Fibroblast of the conjunctiva (primary cell): Measurements from ENCODE around the gene DIP2C.
"Not testable (repeated sequence)": the region's sequence is repeated elsewhere in the genome, so short reads cannot be mapped to it uniquely, and the experiment has no call there.

Experiments used
- DNase-seq: peaks from one replicate; pipeline ENCODE4 v3.0.0-alpha.2; 2010; ENCODE audit warnings: low read depth

The DIP2C gene

DNA sequence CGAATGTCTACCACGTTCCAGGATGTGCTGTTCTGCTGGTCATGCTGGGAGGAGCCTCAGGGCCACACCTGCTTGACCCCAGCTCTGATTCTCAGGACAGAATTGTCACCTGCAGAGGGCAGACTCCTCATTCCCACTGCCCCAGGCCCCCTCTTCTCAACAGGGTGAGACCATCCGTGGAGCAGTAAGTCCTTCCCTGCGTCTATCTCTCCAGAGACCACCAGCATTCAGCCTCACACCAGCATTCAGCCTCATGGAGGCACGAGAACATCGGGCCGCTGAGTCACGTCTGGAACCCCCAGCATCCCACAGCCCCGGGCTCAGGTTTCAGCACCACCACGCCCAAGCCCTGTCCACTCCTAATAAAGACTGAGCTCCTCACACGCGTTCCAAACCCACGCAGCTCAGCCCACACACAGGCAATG is 273.4 kb downstream of the DIP2C start:
- DNase-seq, result no peak

DNA sequence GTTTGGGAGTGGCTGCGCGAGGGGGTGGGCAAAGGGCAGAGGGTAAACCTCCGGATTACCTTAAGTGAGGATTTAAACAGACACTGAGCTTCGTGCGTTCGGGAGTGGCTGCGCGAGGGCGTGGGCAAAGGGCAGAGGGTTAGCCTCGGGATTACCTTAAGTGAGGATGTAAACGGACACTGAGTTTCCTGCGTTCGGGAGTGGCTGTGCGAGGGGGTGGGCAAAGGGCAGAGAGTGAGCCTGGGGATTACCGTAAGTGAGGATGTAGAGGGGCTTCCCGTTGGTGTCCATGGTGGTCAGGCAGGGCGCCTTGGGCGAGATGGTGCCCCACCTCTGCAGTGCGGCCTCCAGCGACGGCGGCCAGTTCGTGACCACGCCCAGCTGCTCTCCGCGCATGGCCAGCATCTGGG is 275.8 kb downstream of the DIP2C start:
- DNase-seq, result no peak

DNA sequence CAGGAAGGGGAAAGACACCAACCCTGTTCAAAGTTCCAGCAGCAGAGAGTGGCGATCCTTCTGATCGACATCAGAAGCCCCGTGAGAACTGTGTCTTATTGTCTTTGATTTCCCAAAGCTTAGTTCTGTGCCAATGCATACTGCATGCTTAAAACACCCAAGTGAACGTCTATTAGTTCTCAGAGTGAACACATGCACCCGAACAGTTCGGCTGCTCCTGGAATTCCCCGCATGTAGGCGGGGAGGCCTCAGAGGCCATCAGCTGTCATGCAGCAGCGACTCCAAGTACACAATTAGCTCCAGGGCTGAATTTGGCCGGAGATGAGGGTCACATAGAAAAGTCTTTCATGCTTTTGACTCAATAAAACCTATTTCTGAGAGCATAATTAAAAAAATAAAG is 277.4 kb downstream of the DIP2C start:
- DNase-seq, result no peak

DNA sequence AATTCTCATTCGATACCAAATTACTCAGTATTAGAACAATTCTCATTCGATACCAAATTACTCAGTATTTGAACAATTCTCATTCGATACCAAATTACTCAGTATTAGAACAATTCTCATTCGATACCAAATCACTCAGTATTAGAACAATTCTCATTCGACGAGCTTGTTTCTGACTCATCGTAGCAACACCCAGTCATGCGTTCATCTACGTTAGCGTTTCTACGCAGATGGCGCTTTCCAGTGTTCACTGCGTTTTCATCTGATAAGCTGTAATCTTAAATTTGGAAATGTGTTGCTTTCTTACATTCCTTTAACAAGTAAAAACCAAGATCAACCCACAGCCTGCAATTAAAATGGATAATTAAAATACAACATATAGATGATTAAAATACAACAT is 277.9 kb downstream of the DIP2C start:
- no peak for DNase-seq

DNA sequence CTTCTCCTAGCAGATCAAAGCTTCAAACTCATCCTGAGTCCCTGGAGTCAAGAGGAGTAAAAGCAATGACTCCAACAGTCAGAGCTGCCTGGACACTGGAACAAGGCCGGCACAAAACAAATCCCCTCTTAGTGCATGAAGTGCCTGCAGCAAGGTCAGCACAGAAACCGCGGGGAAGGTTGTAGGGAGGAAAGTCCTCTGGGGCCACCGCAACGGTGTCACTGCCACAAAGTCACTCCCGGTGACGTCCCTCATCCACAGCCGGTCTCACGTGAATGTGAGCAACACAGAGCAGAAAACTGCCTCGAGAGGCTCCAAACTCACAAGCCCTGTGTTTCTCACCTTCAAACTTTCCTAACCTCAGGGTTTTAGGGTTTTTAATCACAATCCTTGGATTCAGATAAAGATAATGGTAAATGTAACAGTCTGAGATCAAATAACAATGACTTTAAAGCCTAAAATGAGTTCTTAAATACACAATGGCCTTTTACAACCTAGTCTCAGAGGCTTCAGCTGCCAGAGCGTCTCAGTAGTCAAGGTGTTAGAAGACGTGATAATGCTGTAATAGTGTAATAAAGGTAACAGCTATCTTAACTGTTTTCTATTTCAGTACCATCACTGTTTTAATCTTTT is 279.9 kb downstream of the DIP2C start:
- no peak for DNase-seq

DNA sequence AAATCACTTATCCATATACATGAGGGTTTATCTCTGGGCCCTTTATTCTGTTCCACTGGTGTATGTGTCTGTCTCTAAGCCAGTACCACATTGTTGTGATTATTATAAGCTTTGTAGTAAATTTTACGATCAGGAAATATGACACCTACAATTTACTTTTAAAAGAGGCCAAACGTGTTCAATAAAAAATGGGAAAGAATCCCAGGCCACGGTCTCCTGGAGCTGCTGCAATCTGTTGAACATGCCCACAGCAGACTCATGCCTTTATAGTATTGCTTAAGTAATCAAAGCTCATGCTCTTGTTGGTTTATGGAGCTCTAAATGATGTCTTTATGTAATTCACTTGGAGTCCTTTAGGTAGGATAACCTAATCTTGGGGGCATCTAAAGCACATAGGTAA is 281.2 kb downstream of the DIP2C start:
- no peak for DNase-seq

DNA sequence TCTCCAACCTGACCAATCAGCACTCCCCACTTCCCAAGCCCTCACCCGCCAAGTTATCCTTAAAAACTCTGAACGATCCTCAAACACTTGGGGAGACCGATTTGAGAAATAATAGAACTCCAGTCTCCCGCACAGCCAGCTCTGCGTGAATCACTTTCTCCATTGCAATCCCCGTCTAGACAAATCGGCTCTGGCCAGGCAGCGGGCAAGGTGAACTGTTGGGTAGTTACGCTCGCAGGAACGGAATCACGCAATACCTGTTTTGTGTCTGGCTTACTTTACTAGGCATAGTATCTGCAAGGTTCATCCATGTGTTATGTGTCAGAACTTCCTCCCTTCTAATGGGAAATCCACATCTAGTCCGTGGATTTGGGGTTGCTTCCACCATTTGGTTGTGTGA is 282.5 kb downstream of the DIP2C start:
- no peak for DNase-seq

DNA sequence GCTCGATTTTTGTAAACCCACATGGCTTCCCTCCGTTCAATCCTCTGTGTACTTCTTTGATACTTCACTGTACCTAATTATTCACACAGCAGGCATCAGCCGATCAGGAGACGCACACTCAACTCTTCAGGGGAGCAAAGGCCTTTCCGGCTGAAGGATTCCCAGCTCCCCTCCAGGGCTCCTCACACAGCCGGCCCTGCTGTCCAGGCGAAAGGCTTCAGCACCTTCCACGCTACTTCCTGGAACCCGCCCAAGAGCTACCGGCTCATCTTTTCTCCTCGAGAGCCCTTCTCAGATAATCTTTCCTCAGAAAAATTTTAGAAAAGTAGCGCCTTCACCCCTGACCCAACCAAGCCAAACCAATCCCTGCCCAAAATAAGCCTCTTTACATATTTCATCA is 283.8 kb downstream of the DIP2C start:
- DNase-seq, result no peak

DNA sequence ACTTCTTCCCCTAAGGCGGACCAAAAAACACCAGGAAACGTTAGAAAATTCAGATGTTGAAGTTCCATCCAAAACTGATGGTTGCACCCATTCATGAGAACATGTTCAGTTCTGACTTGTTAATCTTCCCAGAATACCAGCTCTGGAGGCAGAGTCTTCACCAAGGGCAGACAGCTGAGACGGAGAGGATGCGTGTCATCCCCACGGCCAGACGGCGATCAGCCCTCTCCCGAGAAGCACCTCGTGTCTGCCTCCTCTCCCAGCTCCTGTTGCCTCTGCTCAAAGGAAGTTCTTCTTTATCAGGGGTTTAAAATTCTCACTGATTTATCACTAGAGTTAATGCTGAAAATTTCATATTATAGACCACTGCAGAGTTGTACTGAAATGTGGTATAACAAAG is 284.5 kb downstream of the DIP2C start:
- DNase-seq, result no peak

DNA sequence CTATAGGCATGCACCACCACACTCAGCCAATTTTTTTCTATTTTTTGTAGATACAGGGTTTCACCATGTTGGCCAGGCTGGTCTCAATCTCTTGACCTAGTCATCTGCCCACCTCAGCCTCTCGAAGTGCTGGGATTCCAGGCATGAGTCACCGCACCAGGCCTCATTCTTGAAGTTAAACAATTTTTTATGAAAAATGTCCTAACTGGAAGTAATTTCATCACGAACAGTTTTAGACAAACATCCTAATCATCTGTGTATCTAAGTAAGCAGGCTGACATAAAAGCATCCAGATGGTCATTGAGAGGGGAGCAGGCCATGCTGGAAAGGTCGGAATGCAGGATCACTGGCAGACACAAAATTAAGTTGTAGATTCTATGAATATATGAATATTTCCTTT is 285.1 kb downstream of the DIP2C start:
- peak; percentile 39 for DNase-seq

DNA sequence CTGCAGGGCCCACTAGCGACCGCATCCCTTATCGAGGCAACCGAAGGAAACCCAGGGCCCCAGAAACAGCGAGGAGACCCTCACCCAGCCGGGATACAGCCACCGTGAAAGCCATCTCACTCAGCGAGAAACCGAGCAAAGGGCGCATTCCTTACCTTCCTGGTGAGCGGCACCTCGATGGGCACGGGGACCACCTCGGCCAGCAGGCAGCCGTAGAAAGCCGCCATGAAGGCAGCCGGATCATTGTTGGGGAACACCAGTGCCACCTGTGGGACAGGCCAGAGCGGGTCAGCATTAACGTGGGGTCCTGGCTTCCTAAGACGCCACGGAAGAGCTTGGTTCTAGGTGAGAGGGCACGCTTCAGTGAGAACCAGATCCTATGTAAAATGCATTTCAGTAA is 290.5 kb downstream of the DIP2C start:
- DNase-seq, result no peak

DNA sequence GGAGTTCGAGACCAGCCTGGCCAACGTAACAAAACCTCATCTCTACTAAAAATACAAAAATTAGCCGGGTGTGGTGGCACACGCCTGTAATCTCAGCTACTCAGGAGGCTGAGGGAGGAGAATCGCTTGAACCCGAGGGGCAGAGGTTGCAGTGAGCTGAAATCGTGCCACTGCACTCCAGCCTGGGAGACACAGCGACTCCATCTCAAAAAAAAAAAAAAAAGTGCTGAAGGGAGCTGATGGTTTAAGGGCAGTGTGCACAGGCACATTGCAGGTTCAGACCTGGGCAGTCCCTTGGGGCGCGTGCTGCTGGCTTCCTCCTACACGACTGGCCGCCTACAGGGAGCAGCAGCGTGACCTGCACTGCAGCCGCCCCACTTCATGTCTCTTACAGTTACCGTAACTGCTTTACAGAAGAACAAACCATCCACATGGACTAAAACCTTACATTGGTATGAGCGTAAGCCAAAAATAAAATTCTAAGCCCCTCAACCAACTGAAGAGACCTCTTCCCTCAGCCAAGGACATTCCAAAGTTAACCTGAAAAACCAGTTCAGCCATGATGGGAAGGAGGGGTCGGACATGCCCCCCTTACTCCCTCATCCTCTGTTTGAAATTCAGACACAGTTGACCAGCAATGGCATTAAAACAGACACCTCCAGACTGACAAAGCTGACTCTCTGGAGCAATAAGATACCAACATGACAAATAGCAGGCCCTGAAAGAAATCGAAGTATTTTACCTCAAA is 292.0 kb downstream of the DIP2C start:
- no peak for DNase-seq

DNA sequence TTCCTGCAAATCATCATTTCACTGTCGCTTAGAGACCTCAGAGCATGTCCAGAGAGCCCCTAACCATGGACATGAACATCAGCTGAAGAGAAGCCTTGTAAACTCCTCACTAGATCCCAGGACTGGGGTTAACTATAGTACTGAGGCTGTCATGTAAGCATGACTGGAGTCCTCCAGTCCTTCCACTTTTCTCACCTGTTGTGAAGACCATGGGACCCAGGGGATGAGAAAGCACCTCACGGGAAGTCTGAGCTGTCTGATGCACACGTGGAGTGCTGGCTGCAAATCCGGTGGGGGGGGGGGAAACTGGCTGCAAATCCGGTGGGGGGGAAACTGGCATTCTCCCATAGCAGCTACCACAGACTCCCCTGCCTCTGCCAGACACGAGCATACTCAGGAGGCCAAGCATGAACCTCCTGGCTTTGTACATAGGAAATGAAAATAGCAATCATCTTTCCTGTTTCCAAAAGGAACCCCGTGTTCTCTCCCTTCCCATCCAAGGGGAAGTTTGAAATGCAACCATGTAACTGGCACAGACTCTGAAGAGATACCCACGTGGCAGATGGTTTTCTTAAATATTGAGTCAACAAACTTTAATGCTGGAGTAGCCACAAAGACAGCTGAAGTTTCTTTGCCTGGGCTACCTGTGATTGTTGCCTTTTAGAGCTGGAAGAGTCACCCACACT is 292.8 kb downstream of the DIP2C start:
- no peak for DNase-seq

DNA sequence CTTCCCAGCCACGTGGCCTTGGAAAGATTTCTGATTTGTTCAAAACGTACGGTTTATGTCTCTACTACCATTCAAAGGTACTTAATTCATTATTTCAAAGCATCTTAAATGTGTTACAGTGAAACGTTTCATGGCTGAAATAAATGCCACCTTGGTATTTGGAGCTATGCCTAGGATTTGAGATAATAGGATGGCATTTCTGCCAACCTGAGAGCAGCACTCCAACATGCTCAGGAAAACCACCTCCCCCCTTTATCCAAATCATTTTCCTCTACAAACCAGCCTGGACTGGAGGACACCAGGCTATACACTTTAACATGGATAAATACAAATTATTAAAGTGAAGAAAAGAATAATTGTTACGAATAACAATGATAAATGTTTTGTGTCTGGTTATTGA is 293.4 kb downstream of the DIP2C start:
- no peak for DNase-seq

DNA sequence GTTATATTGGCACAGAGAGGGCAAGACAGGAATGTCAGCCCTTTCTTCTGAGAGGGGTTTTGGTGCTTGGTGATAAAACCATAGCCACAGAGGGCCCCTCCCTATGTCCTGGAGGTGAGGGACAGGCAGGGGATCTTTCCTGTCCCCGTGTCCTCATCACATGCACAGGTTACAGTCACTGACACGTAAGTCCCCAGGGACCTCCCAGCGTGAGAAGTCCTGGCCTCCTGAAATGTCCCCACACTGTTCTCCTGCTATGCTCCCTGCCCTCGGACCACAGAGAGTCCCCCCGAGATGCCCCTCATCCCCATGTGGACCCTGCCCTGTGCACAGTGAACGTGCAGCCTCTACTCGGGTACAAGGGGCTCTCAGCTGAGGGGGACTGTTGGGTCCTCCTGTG is 293.8 kb downstream of the DIP2C start:
- no peak for DNase-seq

DNA sequence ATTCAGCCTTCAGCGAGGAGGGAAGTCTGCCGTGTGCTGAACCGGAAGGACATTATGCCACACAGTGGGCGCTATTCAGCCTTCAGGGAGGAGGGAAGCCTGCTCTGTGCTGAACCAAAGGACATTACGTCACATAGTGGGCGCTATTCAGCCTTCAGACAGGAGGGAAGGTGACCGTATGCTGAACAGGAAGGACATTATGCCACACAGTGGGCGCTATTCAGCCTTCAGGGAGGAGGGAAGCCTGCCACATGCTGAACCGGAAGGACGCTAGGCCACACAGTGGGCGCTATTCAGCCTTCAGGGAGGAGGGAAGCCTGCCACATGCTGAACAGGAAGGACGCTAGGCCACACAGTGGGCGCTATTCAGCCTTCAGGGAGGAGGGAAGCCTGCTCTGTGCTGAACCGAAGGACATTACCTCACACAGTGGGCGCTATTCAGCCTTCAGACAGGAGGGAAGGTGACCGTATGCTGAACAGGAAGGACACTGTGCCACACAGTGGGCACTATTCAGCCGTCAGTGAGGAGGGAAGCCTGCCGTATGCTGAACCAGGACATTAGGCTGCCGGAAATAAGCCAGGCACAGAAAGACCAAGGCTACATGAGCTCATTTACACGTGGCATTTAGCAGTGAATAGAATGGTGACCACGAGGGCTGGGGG is 294.9 kb downstream of the DIP2C start:
- DNase-seq, result not testable (repeated sequence)

DNA sequence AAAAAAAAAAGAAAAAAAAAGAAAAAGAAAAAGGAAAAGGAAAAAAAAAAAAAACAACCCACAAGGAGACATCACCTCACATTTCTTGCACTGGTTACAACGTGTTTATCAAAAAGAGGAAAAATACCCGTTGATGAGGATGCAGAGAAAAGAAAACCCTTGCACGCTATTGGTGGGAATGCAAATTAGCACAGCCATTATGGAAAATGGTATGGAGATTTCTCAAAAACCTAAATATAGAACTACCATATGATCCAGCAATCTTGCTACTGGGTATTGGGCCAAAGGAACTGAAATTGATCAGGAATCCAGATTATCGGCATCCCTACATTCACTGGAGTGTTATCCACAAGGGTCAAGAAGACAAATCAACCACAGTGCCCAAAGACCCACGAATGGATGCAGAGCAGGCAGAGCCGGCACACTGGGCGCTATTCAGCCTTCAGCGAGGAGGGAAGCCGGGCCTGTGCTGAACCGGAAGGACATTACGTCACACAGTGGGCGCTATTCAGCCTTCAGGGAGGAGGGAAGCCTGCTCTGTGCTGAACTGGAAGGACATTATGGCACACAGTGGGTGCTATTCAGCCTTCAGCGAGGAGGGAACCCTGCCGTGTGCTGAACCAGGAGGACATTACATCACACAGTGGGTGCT is 295.6 kb downstream of the DIP2C start:
- DNase-seq, result no peak

DNA sequence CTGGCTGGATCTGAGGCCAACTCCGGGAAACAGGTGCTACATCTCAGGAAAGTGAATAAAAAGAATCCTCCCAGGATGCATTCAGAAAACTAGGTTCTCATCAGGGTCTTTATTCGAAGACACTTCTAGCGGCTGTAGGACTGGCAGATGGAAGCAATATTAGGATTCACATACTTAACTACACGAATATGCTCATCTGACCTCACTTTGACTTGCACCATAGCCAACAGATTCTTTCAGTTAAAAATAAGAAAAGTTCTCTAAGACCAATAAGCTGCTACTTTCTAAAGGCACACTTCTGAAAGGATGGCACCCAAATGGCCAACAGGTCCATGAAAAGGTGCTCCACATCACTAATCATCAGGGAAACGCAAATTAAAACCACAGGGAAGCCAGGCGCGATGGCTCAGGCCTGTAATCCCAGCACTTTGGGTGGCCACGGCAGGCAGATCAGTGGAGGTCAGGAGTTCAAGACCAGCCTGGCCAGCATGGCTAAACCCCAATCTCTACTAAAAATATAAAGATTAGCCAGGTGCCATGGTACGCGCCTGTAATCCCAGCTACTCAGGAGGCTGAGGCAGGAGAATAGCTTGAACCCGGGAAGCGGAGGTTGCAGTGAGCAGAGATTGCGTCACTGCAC is 296.2 kb downstream of the DIP2C start:
- no peak for DNase-seq

DNA sequence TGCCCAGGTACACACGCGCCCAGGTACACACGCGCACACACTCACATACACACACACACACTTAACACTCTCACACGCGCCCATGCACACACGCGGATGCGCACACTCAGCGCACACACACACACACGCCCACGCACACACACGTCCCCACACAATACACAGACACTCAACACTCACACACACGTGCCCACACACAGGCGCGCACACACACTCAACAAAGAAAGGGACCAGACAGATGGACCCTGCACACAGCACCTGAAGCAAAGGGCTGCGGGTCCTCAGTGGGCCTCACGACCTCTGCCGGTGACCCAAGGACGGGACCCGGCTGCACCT is 296.8 kb downstream of the DIP2C start:
- DNase-seq, result no peak

DNA sequence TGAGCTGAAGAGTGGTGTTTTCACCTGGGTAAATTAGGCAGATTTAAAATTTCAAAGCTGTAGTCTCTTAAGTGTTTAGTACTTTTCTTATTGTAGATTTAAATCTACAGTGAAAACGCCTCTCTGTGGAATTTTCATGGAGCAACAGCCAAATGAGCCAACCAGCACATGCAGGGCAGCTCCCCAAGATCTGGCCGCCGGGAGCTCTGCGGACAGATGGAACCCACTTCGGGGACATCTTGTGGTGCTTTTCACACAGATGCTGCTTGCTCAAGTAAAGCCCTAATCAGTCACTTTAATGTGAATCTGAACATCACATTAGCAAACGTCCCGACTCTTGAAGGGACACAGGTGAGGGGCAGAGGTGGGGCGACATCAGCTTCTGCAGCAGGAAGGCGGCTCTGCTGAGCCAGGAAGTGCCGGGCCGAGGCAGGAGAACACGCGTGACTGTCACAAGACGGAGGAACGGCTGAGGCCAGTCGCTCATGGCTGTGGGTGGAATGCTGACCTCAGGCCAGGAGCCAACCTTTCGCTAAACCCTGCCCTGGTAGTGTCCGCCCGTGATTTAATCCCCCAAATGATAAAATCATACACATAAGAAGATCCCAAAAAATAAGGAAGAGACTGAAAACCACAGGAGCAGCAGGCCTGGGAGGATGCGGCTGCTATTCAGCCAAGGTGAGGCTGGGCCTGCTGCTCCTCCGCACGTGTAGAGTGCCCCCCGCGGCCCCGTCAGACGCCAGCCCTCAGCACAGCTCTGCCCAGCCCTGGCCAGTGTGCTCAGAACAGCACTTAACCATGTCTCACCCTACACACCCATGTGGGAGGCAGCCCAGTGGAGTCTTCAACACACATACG is 297.4 kb downstream of the DIP2C start:
- no peak for DNase-seq

DNA sequence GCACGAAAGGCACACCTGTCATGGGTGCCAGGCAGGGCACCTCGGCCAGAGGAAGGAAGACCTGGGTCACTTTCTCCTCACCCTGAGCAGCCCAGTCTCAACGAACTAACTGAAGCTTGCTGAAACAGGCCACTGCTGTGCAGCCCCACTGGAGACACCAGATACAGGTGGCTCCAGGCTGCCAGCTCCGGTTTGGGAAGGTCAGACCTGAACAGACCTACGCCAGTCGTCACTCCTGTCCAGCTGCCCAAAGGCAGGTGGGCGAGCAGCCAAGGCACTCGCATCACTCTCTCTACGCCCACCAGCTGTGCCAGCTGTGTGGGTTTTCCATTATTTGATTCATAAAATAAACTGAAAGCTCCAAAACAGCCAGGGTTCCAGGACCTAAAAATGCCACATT is 298.2 kb downstream of the DIP2C start:
- no peak for DNase-seq
